ENCODE measurements around the gene VSTM2B.

Gene VSTM2B

DNA sequence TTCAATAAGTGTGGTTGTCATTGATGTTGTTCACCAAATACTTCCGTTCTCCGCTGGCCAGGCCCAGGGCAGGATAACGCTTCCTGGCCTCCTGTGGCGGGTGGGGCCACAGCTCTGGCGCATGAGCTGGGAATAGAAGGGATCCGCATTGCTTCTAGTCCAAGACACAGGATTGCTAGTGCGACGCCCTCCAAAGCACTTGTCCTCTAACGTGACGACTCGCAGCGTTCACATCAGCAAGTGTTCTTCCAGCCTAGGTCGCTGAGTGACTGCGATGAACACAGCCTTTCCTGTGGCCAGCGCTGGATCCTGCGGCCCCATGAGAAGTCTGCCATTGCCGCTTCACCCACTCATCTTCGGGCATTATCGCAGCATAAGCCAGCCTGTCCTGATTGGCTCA lies 39.4 kb downstream of the VSTM2B start:
- Histone ChIP-seq H3K4me3 (ENCODE audit: low read length) (no peak overlapping the region), H3K27me3 (ENCODE audit: insufficient read depth, low read length) (no peaks in the 10 kb centered on the region; the same call in 1 of the 2 replicates), H3K9me3 (ENCODE audit: insufficient read depth, low read depth, low read length) (peaks cover under 1% of the 10 kb centered on the region; the same call in 1 of the 2 replicates), H3K36me3 (ENCODE audit: insufficient read depth, low read depth, low read length) (no peaks in the 10 kb centered on the region), H3K9ac (ENCODE audit: low read depth, low read length) (no peak overlapping the region), H3K4me1 (ENCODE audit: insufficient read depth, low read length) (no peaks in the 10 kb centered on the region), H3K27ac (ENCODE audit: low read length) (no peak overlapping the region)

DNA sequence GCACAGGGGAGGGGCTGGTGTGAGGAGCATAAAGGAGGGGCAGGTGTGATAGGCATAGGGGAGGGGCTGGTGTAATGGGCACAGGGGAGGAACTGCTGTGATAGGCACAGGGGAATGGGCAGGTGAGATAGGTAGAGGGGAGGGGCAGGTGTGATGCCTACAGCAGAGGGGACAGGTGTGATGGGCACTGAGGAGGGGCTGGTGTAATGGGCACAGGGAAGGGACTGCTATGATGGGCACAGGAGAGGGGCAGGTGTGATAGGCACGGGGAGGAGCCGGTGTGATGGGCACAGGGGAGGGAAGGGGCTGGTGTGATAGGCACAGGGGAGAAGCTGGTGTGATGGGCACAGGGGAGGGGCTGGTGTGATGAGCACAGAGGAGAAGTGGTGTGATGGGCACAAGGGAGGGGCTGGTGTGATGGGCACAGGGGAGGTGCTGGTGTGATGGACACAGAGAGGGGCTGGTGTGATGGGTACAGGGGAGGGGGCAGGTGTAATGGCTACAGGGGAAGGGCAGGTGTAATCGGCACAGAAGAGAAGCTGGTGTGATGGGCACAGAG lies 40.8 kb downstream of the VSTM2B start:
- H3K27me3 ChIP-seq (ENCODE audit: insufficient read depth, low read length), result no peaks in the 10 kb centered on the region; the same call in 1 of the 2 replicates
- H3K4me1 ChIP-seq (ENCODE audit: insufficient read depth, low read length), result no peaks in the 10 kb centered on the region
- no peak overlapping the region for H3K9ac ChIP-seq (ENCODE audit: low read depth, low read length)
- no peaks in the 10 kb centered on the region for H3K36me3 ChIP-seq (ENCODE audit: insufficient read depth, low read depth, low read length)
- H3K27ac ChIP-seq (ENCODE audit: low read length), result no peak overlapping the region
- H3K9me3 ChIP-seq (ENCODE audit: insufficient read depth, low read depth, low read length), result no peaks in the 10 kb centered on the region
- H3K4me3 ChIP-seq (ENCODE audit: low read length), result no peak overlapping the region

DNA sequence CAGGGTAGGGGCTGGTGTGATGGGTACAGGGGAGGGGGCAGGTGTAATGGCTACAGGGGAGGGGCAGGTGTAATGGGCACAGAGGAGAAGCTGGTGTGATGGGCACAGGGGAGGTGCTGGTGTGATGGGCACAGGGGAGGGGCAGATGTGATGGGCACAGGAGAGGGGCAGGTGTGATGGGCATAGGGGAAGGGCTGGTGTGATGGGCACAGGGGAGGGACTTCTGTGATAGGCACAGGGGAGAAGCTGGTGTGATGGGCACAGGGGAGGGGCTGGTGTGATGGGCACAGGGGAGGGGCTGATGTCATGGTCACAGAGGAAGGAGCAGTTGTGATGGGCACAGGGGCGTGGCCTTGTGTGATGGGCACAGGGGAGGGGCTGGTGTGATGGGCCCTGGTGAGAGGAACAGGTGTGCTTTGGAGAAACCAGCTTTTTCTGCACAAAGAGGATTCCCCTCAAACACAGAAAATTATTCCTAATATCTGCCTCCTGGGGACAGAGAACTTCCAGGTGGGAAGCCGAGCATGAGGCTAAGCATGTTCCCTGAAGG lies 41.6 kb downstream of the VSTM2B start:
- H3K27me3 ChIP-seq (ENCODE audit: insufficient read depth, low read length), result no peaks in the 10 kb centered on the region; the same call in 1 of the 2 replicates
- no peaks in the 10 kb centered on the region for H3K9me3 ChIP-seq (ENCODE audit: insufficient read depth, low read depth, low read length)
- H3K9ac ChIP-seq (ENCODE audit: low read depth, low read length), result no peak overlapping the region
- H3K4me3 ChIP-seq (ENCODE audit: low read length), result no peak overlapping the region
- no peak overlapping the region for H3K27ac ChIP-seq (ENCODE audit: low read length)
- H3K4me1 ChIP-seq (ENCODE audit: insufficient read depth, low read length), result no peaks in the 10 kb centered on the region
- H3K36me3 ChIP-seq (ENCODE audit: insufficient read depth, low read depth, low read length), result no peaks in the 10 kb centered on the region

DNA sequence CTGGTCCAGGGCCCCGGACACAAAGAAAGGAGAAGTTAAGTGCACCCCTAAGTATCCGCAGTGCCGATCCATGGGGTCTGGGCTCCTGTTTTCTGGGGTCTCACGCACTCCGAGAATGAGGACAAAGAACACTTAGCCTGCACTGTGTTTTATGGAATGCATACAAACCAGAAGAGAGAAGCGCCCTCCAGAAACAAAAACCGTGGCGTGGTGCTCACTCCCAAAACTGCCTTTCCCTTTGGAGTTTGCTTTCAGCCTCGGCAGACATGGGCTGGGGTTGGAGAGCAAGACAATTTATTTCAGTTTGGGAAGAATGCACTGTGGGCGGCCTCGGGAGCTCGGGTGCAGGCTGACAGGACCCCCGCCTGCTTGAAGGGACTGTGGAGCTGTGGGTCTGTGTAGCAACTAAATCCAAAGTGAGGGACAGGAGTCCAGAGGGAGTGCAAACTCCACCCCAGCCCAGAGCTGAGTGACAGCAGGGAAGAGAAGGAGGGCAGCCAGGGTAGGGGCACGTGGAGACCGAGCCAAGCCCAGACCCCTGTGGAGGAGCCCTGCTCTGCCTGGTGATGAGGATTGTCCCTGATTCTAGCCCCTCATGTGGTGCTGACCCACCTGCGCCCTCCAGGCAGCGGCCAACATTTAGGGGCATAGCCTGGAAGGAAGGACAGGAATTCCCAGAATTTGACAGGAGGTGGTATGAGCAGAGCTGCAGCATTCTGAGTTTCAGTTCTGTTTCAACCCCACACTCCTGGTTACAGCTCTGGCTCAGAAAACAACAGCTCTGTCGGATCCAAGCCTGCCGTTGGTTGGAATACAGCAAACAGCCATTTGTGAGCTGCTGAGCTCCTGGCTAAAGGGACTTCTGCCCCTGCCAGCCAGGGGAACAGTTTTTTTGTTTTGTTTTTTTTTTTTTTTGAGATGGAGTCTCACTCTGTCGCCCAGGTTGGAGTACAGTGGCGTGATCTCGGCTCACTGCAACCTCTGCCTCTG lies 42.5 kb downstream of the VSTM2B start:
- Histone ChIP-seq H3K36me3 (ENCODE audit: insufficient read depth, low read depth, low read length) (no peaks in the 10 kb centered on the region), H3K4me1 (ENCODE audit: insufficient read depth, low read length) (no peaks in the 10 kb centered on the region), H3K9me3 (ENCODE audit: insufficient read depth, low read depth, low read length) (no peaks in the 10 kb centered on the region), H3K27ac (ENCODE audit: low read length) (no peak overlapping the region), H3K9ac (ENCODE audit: low read depth, low read length) (no peak overlapping the region), H3K4me3 (ENCODE audit: low read length) (no peak overlapping the region), H3K27me3 (ENCODE audit: insufficient read depth, low read length) (no peaks in the 10 kb centered on the region; the same call in 1 of the 2 replicates)

DNA sequence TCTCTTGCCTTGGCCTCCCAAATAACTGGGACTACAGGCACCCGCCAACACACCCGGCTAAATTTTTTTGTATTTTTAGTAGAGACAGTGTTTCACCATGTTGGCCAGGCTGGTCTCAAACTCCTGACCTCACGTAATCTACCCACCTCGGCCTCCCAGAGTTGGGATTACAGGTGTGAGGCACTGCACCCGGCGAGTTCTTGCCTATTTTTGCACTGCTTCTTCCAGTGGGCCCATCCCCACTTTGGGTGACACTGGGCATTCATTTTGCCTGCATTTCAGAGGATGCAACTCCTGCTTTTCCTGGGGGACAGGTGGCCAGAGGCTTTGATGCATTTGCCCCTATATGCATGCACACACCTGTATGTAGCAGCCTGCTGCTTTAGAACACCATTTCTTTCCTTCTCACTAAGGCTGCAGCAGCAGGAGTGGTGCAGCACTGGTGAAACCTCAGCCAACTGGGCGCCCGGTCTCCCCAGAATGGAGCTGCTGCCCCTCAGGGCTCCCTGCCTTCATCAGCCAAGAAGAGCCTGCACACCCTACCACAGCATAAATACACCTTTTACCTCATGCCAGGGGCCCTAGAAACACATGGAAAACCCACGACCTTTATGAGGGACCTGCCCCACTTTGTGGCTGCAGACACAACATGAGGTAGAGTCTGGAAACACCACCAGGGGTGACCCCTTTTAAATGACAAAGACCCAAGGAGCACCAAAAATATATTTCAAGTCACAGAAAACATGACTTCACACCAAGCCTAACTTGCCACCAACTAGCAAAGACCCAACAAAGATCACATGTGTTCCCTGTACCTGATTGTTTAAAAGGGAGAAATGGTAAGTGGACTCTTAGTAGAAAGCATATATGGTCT lies 43.5 kb downstream of the VSTM2B start:
- Histone ChIP-seq H3K4me1 (ENCODE audit: insufficient read depth, low read length) (no peaks in the 10 kb centered on the region), H3K27me3 (ENCODE audit: insufficient read depth, low read length) (no peaks in the 10 kb centered on the region; the same call in 1 of the 2 replicates), H3K9me3 (ENCODE audit: insufficient read depth, low read depth, low read length) (no peaks in the 10 kb centered on the region), H3K4me3 (ENCODE audit: low read length) (no peak overlapping the region), H3K9ac (ENCODE audit: low read depth, low read length) (no peak overlapping the region), H3K27ac (ENCODE audit: low read length) (no peak overlapping the region), H3K36me3 (ENCODE audit: insufficient read depth, low read depth, low read length) (no peaks in the 10 kb centered on the region)

DNA sequence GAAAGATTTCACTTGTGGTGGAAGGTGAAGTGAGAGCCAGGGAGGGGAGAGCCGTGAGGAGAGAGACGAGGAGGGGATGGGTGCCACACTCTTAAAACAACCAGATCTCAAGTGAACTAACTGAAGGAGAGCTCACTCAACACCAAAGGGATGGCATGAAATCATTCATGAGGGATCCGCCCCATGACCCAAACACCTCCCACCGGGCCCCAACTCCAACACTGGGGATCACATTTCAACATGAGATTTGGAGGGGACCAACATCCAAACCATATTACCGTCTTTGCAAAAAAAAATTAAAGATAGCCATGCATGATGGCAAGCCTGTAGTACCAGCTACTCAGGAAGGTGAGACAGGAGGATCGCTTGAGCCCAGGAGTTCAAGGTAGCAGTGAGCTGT lies 45.4 kb downstream of the VSTM2B start:
- H3K4me1 ChIP-seq (ENCODE audit: insufficient read depth, low read length), result no peaks in the 10 kb centered on the region; the same call in 1 of the 2 replicates
- no peak overlapping the region for H3K9ac ChIP-seq (ENCODE audit: low read depth, low read length)
- no peaks in the 10 kb centered on the region for H3K9me3 ChIP-seq (ENCODE audit: insufficient read depth, low read depth, low read length)
- H3K27me3 ChIP-seq (ENCODE audit: insufficient read depth, low read length), result no peaks in the 10 kb centered on the region; the same call in 1 of the 2 replicates
- no peak overlapping the region for H3K4me3 ChIP-seq (ENCODE audit: low read length)
- H3K36me3 ChIP-seq (ENCODE audit: insufficient read depth, low read depth, low read length), result no peaks in the 10 kb centered on the region
- no peak overlapping the region for H3K27ac ChIP-seq (ENCODE audit: low read length)

DNA sequence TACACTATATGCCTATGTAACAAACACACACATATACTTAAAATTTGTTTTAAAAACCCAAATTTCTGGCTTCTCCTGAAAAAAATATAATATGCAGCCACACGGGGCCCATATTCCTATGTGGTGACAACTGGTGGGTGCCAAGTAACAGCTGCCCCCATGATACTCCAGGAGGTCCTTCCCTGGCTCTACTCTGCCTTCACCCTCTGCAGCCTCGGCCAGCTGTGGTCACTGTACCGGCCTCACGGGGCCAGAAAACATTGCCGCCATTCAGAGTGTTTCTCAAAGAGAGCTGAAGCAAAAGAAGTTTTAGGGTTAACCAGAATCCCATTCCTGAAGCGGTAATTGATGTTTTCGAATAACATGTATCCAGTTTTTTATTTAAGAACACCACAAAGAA lies 47.7 kb downstream of the VSTM2B start:
- peaks cover 8% of the 10 kb centered on the region; the same call in 1 of the 2 replicates for H3K27me3 ChIP-seq (ENCODE audit: insufficient read depth, low read length)
- no peaks in the 10 kb centered on the region for H3K9me3 ChIP-seq (ENCODE audit: insufficient read depth, low read depth, low read length)
- no peak overlapping the region for H3K9ac ChIP-seq (ENCODE audit: low read depth, low read length)

DNA sequence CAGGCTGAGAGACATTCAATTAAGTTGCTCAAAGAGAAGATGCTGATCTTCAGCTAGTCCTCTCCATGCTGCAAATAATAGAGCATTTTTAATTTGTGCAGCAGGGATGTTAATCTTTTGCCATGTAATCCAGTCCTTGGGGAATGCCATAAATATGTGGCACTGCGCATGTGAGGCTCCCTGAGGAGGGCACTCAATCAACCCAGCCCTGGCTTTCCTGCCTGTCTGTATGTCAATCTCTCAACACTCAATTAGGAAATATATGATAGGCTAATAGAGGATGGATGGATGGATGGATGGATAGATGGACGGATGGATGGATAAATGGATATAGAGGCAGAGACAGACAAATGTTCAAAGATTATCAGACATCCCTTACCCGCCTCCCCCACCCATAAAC lies 48.7 kb downstream of the VSTM2B start:
- Histone ChIP-seq H3K4me1 (ENCODE audit: insufficient read depth, low read length) (no peaks in the 10 kb centered on the region; the same call in 1 of the 2 replicates), H3K4me3 (ENCODE audit: low read length) (no peak overlapping the region), H3K9me3 (ENCODE audit: insufficient read depth, low read depth, low read length) (no peaks in the 10 kb centered on the region), H3K36me3 (ENCODE audit: insufficient read depth, low read depth, low read length) (no peaks in the 10 kb centered on the region), H3K27me3 (ENCODE audit: insufficient read depth, low read length) (peaks cover 8% of the 10 kb centered on the region; the same call in 1 of the 2 replicates), H3K9ac (ENCODE audit: low read depth, low read length) (no peak overlapping the region), H3K27ac (ENCODE audit: low read length) (no peak overlapping the region)

More for the DNA sequence above, 47.7 kb downstream of the VSTM2B start:
- H3K27ac ChIP-seq (ENCODE audit: low read length), result no peak overlapping the region
- H3K4me3 ChIP-seq (ENCODE audit: low read length), result no peak overlapping the region
- no peaks in the 10 kb centered on the region; the same call in 1 of the 2 replicates for H3K4me1 ChIP-seq (ENCODE audit: insufficient read depth, low read length)
- H3K36me3 ChIP-seq (ENCODE audit: insufficient read depth, low read depth, low read length), result no peaks in the 10 kb centered on the region

DNA sequence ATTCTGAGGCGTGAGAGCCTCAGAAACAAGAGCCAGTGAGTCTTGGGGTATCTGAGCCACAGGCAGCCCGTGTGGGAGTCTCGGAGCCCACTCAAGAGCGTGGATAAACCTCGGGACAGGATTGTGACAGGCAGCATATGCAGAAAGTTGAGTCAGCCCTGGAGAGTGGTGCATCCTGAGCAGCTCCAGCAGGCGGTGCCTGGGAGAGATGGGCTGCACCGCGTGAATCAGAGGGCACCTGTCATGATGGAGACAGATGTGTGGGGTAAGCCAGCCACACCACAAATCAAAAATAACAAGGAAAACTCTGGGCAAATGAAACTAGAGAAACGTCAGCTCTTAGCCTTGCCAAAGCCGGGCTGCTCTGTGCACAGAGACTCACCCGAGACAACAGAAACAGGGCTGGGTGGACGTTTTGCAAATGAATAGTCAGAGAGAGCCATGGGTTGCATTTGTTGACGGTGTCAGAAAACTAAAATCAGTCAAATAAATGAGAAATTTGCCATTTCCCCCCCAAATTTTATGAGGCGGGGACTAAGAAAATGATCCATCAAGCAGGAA lies 50.3 kb downstream of the VSTM2B start:
- Histone ChIP-seq H3K36me3 (ENCODE audit: insufficient read depth, low read depth, low read length) (no peaks in the 10 kb centered on the region), H3K9ac (ENCODE audit: low read depth, low read length) (no peak overlapping the region), H3K4me3 (ENCODE audit: low read length) (no peak overlapping the region), H3K27me3 (ENCODE audit: insufficient read depth, low read length) (peaks cover 8% of the 10 kb centered on the region; the same call in 1 of the 2 replicates), H3K27ac (ENCODE audit: low read length) (no peak overlapping the region), H3K4me1 (ENCODE audit: insufficient read depth, low read length) (no peaks in the 10 kb centered on the region; the same call in 1 of the 2 replicates), H3K9me3 (ENCODE audit: insufficient read depth, low read depth, low read length) (no peaks in the 10 kb centered on the region)

DNA sequence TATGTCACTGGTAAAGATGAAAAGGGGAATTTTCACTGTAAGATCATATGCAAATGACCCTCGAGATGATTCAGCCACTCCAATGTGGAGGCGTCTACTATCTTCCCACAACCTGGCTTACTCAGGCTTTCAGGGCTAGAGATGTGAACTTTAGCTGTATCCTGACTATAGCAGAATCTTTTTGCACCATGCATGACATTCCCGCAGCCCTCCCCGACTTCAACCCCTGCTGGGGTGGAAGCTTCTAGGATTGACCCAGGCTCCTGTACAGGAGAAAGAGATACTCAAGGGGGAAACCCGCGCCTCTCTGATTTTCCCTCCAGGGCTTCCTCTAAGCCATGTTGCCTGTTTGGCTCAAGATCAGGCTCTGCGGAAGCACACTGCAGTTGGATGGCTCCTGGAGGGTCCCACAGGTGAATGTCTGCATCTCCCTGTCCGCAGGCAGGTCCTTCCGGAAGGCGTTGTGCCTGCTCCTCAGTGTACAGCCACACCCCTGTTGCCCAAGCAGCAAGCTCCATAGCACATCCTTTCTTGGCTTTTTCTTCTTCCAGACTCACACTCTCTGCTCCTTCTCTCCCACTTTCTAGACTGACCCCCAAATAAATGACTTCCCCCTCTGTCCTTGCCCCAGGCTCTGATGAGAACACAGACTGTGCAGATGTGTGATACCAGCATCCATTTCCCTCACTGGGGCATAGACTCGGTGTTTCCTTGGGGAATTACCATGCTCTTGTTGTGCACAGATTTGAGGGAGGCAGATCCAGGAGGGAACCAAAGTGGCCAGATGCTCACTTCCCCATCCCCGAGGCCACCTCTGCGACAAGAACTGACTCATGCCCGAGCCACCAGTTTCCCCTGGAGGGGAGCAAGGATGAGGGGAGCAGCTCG lies 51.2 kb downstream of the VSTM2B start:
- Histone ChIP-seq H3K27me3 (ENCODE audit: insufficient read depth, low read length) (peaks cover 8% of the 10 kb centered on the region; the same call in 1 of the 2 replicates), H3K27ac (ENCODE audit: low read length) (no peak overlapping the region), H3K4me3 (ENCODE audit: low read length) (no peak overlapping the region), H3K4me1 (ENCODE audit: insufficient read depth, low read length) (no peaks in the 10 kb centered on the region; the same call in 1 of the 2 replicates), H3K9ac (ENCODE audit: low read depth, low read length) (no peak overlapping the region), H3K9me3 (ENCODE audit: insufficient read depth, low read depth, low read length) (no peaks in the 10 kb centered on the region), H3K36me3 (ENCODE audit: insufficient read depth, low read depth, low read length) (no peaks in the 10 kb centered on the region)
